Hepatocyte (in vitro differentiated cells): Measurements from ENCODE around the gene TMEM258.

ENCODE experiments used
- EZH2phosphoT487 ChIP-seq: fragments of 200-600 bp; sonication (generic); IDR thresholded peaks from one replicate; pipeline ENCODE4 v1.6.1; 2018; ENCODE audit warnings: antibody characterized with exemption, mild to moderate bottlenecking, low read depth, moderate library complexity; ENCODE audit not compliant: unreplicated experiment, severe bottlenecking
- TF ChIP-seq, protein P1 (sequence below): fragments of 200-600 bp; sonication (generic); IDR thresholded peaks from 2 replicates; pipeline ENCODE4 v1.5.1; 2016; ENCODE audit warnings: antibody characterized with exemption, mild to moderate bottlenecking; ENCODE audit not compliant: poor library complexity

DNA sequence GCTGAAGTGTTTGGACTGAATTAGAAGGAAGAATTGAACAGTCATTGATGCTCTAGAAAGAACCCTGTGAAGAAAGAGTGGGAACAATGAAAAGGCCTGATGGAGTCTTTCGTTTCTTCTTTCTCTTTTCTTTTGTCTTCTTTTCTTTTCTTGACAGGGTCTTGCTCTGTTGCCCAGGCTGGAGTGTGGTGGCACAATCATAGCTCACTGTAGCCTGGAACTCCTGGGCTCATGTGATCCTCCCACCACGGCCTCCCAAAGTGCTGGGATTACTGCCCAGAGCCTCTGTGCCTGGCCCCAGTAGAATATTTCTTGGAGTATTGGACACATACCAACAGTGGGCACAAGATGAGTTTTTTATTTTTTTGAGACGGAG lies 1.4 kb upstream of the TMEM258 start:
- TF ChIP-seq, protein P1, sequence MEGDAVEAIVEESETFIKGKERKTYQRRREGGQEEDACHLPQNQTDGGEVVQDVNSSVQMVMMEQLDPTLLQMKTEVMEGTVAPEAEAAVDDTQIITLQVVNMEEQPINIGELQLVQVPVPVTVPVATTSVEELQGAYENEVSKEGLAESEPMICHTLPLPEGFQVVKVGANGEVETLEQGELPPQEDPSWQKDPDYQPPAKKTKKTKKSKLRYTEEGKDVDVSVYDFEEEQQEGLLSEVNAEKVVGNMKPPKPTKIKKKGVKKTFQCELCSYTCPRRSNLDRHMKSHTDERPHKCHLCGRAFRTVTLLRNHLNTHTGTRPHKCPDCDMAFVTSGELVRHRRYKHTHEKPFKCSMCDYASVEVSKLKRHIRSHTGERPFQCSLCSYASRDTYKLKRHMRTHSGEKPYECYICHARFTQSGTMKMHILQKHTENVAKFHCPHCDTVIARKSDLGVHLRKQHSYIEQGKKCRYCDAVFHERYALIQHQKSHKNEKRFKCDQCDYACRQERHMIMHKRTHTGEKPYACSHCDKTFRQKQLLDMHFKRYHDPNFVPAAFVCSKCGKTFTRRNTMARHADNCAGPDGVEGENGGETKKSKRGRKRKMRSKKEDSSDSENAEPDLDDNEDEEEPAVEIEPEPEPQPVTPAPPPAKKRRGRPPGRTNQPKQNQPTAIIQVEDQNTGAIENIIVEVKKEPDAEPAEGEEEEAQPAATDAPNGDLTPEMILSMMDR, result no peak
- TF ChIP-seq EZH2phosphoT487, result no peak
